HG03280 (cell line): ENCODE results near the gene ZBTB7C.

Source experiments
- ATAC-seq: cut with Tn5 transposase; IDR thresholded peaks from one replicate; pipeline ENCODE4 v1.9.1; 2021; ENCODE audit warnings: mild to moderate bottlenecking, moderate library complexity; ENCODE audit not compliant: unreplicated experiment

Gene ZBTB7C

DNA sequence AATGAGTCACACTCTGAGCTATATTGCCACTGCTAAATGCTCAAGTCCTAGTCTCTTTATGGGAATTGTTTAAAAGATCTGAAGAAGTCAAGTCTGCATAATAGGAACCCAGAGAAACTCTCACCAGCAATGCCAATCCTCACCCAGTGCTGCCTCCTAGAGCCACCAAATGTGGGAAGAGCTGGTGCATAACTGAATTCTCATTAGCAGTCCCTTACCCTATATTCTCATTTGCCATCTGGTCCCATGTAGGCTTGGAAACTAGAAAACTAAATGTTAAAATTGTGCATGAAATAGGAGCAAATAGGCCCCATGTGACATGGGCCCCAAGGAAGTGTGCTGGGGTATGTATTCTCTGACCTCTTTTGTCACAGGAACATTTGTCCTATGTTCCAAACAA, 254.4 kb downstream of the ZBTB7C start:
- no peak for ATAC-seq

DNA sequence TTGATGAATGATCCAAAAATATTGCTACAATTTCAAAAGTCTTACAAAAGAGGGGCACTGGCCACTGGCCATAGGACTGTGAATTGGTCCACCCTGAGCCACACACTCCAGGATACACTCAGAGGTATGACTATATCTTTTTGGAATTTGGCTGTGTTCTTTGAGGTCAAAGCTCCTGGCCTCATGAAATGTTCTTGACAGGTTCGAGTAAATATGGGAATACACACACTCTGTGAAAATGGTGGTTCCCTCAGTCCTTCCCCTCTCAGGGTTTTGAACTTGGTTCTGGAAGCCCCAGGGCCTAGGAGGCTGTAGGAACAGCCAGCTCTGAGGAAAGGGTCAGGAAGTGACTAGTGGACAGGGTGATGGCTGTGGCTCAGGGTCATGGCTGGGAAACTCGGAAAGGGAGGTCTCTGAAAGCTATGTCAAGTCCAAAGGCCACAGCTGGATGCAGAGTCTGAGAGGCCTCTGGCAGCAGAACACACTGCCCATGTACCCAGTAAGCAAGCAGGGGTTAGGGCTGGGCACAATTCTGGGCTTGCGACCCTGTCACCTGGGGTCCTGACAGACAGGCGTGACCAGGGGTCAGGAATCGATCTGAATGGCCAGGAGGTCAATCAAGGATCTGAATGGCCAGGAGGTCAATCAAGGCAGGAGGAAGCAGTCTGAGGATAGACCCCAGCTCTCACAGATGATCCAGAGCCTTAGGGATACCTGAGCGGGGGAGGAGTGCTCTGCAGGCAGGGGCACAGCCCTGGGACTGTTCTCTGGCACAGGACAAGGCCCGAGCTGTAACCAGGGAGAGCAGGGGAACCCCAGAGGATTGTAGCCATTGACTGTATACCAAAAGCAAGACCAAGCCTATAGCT, 255.3 kb downstream of the ZBTB7C start:
- no peak for ATAC-seq

DNA sequence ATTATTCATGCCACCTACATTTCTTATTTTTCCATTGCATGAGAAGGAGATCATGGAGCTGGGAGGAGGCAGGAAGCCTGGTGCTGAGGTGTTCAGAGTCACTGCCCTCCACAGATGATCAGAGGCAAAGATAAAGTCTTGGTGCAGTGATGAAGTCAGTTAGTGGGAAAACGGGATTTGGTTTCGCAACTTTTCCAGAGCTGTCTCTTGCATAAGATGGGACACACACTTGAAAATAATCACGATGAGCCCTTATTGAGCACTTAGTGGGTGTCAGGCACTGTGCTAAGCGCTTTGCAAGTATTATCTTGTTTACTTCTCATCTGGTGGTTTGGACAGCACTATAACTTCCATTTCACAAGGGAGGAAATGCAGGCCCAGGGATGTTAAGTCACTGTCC, 256.6 kb downstream of the ZBTB7C start:
- ATAC-seq, result no peak

- ATAC-seq, result no peak
These were observed 257.6 kb downstream of the ZBTB7C start for GRCh38 chr18:48151421-48152065.

DNA sequence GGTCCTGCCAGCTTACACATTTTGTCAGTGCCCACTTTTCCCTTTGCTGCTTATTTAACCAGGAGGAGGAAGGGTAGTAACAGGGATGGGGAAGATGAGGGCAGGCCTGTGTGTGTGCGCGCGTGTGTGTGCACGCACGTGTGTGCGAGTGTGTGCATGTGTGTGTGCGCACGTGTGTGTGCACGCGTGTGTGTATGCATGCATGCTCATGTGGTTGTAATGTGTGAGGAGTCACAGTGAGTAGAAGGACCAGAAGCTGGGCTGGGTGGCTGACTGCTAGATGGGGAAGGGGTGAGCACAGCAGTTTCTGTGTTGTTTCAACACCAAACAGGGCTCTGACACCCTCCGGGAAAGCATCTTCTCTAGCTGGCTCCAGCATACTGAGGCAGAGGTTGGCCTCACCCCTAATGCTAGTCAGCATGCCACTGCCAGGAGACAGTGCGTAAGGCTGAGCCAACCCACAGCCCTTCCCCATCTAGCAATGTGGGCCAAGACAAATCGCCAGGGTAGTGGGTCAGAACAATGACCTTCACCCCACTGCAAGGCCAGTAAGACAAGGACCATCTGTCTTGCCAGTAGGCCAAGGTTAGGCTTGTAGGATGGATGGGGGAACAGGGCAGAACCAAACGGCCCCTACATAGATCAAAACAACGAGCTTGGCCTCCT, 260.0 kb downstream of the ZBTB7C start:
- no peak for ATAC-seq

GRCh38 chr18:48142994-48143393, 266.2 kb downstream of the ZBTB7C start:
- ATAC-seq, result no peak

DNA sequence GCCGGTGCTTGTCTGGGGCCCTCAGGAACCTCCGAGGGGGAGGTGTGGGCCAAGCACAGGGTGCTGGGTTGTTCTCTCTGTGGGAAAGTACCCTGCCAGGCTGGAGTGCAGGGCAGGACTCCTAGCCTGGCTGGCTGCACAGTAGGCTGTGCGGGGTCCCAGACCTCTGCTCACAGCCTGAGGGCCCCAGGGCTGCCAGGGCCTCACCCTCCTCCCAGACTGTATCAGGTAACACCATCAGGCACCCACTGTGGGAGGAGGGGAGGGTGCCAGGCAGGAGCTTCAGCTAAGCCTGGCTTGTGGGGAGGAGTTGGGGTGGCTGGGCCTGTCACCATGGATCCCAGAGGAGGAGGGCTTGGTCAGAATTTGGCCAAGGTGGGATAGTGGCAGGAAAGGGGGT, 266.8 kb downstream of the ZBTB7C start:
- ATAC-seq, result no peak

- no peak for ATAC-seq
These were observed 268.5 kb downstream of the ZBTB7C start for GRCh38 chr18:48140731-48141130.

- ATAC-seq, result no peak
These were observed 269.5 kb downstream of the ZBTB7C start for GRCh38 chr18:48139431-48140347.

- ATAC-seq, result no peak
These were observed 270.3 kb downstream of the ZBTB7C start for GRCh38 chr18:48138660-48139430.

- no peak for ATAC-seq
These were observed 271.0 kb downstream of the ZBTB7C start for GRCh38 chr18:48138210-48138609.

GRCh38 chr18:48137374-48138081, 271.7 kb downstream of the ZBTB7C start:
- no peak for ATAC-seq

- no peak for ATAC-seq
These were observed 272.3 kb downstream of the ZBTB7C start for GRCh38 chr18:48136827-48137373.

DNA sequence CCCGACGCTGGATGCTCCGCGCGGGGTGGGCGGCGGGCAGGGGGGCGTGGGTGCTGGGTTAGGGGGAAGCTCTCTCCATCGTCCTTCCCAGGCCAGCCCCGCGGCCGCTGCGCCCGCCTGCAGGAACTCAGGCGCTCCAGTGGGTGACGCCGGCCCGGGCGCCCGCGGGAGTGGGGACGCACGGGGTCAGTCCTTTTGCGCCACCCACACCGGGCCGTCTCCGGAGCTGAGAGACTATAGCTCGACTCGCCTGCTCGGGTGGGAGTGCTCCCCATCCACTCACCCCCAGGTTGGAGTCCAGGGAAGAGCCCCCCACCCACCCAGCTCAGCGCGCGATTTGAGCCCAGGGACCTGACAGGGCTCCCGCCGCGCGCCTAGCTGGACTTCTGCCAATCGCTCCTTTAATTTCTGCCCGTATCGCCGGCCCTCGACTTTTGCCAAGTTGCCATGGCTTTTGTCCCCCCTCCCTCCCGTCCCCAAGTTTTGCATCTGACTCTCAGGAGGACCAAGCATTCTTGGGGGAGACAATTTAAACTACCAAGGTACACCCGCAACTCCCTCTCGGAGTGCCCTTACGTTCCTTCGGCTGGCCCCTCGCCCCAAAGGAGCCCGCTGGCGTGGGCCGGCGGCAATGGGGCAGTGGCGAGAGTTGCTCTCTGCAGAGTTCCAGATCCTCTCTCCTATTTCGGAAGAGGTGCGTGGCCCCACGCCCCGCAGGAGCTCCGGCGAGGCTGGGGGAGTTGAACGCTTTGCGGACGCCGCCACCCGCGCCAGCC, 272.9 kb downstream of the ZBTB7C start:
- ATAC-seq, result no peak

DNA sequence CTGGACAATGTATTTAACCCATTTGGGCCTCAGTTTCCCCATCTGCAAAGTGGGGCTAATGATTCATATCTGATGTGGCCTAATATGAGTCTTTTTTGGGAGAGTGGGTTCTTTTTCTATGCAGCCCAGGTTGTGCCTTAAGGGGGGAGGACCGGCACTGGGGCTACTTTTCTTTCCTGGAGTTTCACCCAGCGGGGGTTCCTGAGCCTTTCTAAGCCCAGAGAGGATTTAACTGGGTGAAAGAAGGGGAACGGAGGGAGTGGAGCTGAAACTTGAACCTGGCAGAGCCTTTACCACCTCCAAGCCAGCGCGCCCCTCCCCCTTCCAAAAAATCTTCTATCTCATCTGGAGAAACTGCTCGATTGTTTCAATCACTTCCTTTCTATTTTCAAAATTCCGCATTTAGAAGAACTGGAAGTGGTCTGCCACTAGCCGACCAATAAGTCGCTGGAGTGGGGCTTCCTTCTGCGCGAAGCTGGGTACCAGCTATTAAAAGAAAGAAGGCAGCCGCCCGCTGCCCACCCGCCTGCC, 273.7 kb downstream of the ZBTB7C start:
- ATAC-seq, result no peak

DNA sequence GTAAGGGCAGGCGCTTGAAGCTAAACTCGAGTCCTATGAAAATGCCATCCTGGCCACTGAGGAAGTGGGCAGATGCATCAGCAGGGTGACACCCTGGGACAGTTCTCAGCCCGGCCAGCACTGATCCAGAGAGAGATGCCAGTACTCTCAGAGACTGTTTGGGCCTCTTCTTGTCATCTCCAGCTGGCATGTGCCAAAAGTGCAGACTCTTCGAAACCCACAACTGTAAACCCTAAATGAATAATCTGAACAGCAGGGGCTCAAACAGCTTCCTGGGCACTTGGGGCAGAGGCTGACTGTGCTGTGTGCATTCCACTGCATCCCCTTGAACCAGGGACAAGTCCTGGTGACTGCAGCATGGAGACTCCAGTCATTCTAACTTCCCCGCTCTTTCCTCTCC, 274.6 kb downstream of the ZBTB7C start:
- no peak for ATAC-seq

GRCh38 chr18:48133671-48134251, 275.4 kb downstream of the ZBTB7C start:
- ATAC-seq, result no peak
